T-helper 1 cell treated with Interleukin-12 subunit alpha and Interleukin-12 subunit beta and Interleukin-4 antibody, amounts not matched to agents 30 μg/mL and 1 μg/mL, for 36 hours (primary cell): Measurements from ENCODE around the gene BCL11B.
A peak's percentile ranks its signal among the peaks of the same experiment; 100 is the strongest.
"Not testable (repeated sequence)": the region's sequence is repeated elsewhere in the genome, so short reads cannot be mapped to it uniquely, and the experiment has no call there.

Experiments
- H3K27ac Mint-ChIP-seq: one replicate; pipeline ENCODE4 v1.8.0; 2021; ENCODE audit warnings: mild to moderate bottlenecking, mixed read lengths
- H3K27me3 Mint-ChIP-seq: one replicate; pipeline ENCODE4 v1.8.0; 2021; ENCODE audit warnings: low read depth, mixed read lengths
- H3K36me3 Mint-ChIP-seq: one replicate; pipeline ENCODE4 v1.8.0; 2021; ENCODE audit warnings: low read depth, mixed read lengths
- H3K4me1 Mint-ChIP-seq: one replicate; pipeline ENCODE4 v1.8.0; 2021; ENCODE audit warnings: low read depth, mixed read lengths
- H3K4me3 Mint-ChIP-seq: one replicate; pipeline ENCODE4 v1.8.0; 2021; ENCODE audit warnings: mild to moderate bottlenecking, moderate library complexity, mixed read lengths
- H3K9me3 Mint-ChIP-seq: one replicate; pipeline ENCODE4 v1.8.0; 2021; ENCODE audit warnings: mixed read lengths

The BCL11B gene

GRCh38 chr14:99194136-99194535, 77.9 kb downstream of the BCL11B start:
- Mint-ChIP-seq H3K4me3 (peak overlapping the region; percentile 46), H3K4me1 (peaks cover 90% of the 10 kb centered on the region), H3K36me3 (peaks cover 37% of the 10 kb centered on the region), H3K27me3 (no peaks in the 10 kb centered on the region), H3K27ac (peak overlapping the region; percentile 87), H3K9me3 (no peaks in the 10 kb centered on the region)

- peaks cover 31% of the 10 kb centered on the region for H3K36me3 Mint-ChIP-seq
- H3K9me3 Mint-ChIP-seq: no peaks in the 10 kb centered on the region
- H3K4me3 Mint-ChIP-seq: peak overlapping the region; percentile 88
- no peaks in the 10 kb centered on the region for H3K27me3 Mint-ChIP-seq
- peak overlapping the region; percentile 87 for H3K27ac Mint-ChIP-seq
- peaks cover 88% of the 10 kb centered on the region for H3K4me1 Mint-ChIP-seq
Measured at GRCh38 chr14:99192830-99193229, 79.2 kb downstream of the BCL11B start.

- peaks cover 32% of the 10 kb centered on the region for H3K36me3 Mint-ChIP-seq
- no peaks in the 10 kb centered on the region for H3K9me3 Mint-ChIP-seq
- H3K27me3 Mint-ChIP-seq: no peaks in the 10 kb centered on the region
- peaks cover 88% of the 10 kb centered on the region for H3K4me1 Mint-ChIP-seq
- H3K4me3 Mint-ChIP-seq: peak overlapping the region; percentile 88
- peak overlapping the region; percentile 87 for H3K27ac Mint-ChIP-seq
Measured at GRCh38 chr14:99192028-99192621, 79.9 kb downstream of the BCL11B start.

- H3K36me3 Mint-ChIP-seq: peaks cover 33% of the 10 kb centered on the region
Measured at GRCh38 chr14:99191395-99192027, 80.5 kb downstream of the BCL11B start.

GRCh38 chr14:99190696-99191394, 81.2 kb downstream of the BCL11B start:
- peaks cover 89% of the 10 kb centered on the region for H3K4me1 Mint-ChIP-seq
- peak overlapping the region; percentile 88 for H3K4me3 Mint-ChIP-seq
- no peaks in the 10 kb centered on the region for H3K9me3 Mint-ChIP-seq
- peaks cover 35% of the 10 kb centered on the region for H3K36me3 Mint-ChIP-seq
- H3K27ac Mint-ChIP-seq: peak overlapping the region; percentile 87
- no peaks in the 10 kb centered on the region for H3K27me3 Mint-ChIP-seq

More at GRCh38 chr14:99191395-99192027, 80.5 kb downstream of the BCL11B start:
- Mint-ChIP-seq H3K27ac (peak overlapping the region; percentile 87), H3K4me3 (peak overlapping the region; percentile 88), H3K27me3 (no peaks in the 10 kb centered on the region), H3K9me3 (no peaks in the 10 kb centered on the region), H3K4me1 (peaks cover 89% of the 10 kb centered on the region)

- Mint-ChIP-seq H3K9me3 (no peaks in the 10 kb centered on the region), H3K36me3 (peaks cover 34% of the 10 kb centered on the region), H3K4me3 (peak overlapping the region; percentile 88), H3K4me1 (peaks cover 89% of the 10 kb centered on the region), H3K27me3 (no peaks in the 10 kb centered on the region), H3K27ac (peak overlapping the region; percentile 87)
Measured at GRCh38 chr14:99189201-99189801, 82.7 kb downstream of the BCL11B start.

GRCh38 chr14:99188731-99189191, 83.2 kb downstream of the BCL11B start:
- Mint-ChIP-seq H3K36me3 (peaks cover 35% of the 10 kb centered on the region), H3K4me1 (peaks cover 89% of the 10 kb centered on the region), H3K4me3 (peak overlapping the region; percentile 88), H3K27me3 (no peaks in the 10 kb centered on the region), H3K27ac (peak overlapping the region; percentile 87), H3K9me3 (no peaks in the 10 kb centered on the region)

- Mint-ChIP-seq H3K4me1 (peaks cover 86% of the 10 kb centered on the region), H3K27me3 (no peaks in the 10 kb centered on the region), H3K9me3 (no peaks in the 10 kb centered on the region), H3K4me3 (peak overlapping the region; percentile 77), H3K27ac (peak overlapping the region; percentile 94), H3K36me3 (peaks cover 35% of the 10 kb centered on the region)
Measured at GRCh38 chr14:99187858-99188257, 84.1 kb downstream of the BCL11B start.

GRCh38 chr14:99186956-99187690, 84.9 kb downstream of the BCL11B start:
- Mint-ChIP-seq H3K36me3 (peaks cover 38% of the 10 kb centered on the region), H3K4me1 (peaks cover 86% of the 10 kb centered on the region), H3K9me3 (no peaks in the 10 kb centered on the region), H3K27ac (peak overlapping the region; percentile 94), H3K27me3 (no peaks in the 10 kb centered on the region), H3K4me3 (peak overlapping the region; percentile 77)

GRCh38 chr14:99186336-99186735, 85.7 kb downstream of the BCL11B start:
- not testable (repeated sequence) for H3K9me3 Mint-ChIP-seq, H3K27me3 Mint-ChIP-seq
- Mint-ChIP-seq H3K4me1 (peaks cover 87% of the 10 kb centered on the region), H3K36me3 (peaks cover 38% of the 10 kb centered on the region), H3K27ac (peak overlapping the region; percentile 94), H3K4me3 (peak overlapping the region; percentile 84)

- H3K4me1 Mint-ChIP-seq: peaks cover 87% of the 10 kb centered on the region
- no peaks in the 10 kb centered on the region for H3K9me3 Mint-ChIP-seq
- H3K4me3 Mint-ChIP-seq: peak overlapping the region; percentile 84
- H3K36me3 Mint-ChIP-seq: peaks cover 38% of the 10 kb centered on the region
- peak overlapping the region; percentile 94 for H3K27ac Mint-ChIP-seq
- H3K27me3 Mint-ChIP-seq: no peaks in the 10 kb centered on the region
Measured at GRCh38 chr14:99185436-99186068, 86.4 kb downstream of the BCL11B start.

- peaks cover 43% of the 10 kb centered on the region for H3K36me3 Mint-ChIP-seq
- H3K4me3 Mint-ChIP-seq: peak overlapping the region; percentile 9
- H3K4me1 Mint-ChIP-seq: peaks cover 88% of the 10 kb centered on the region
- peak overlapping the region; percentile 59 for H3K27ac Mint-ChIP-seq
- H3K27me3 Mint-ChIP-seq: no peaks in the 10 kb centered on the region
- H3K9me3 Mint-ChIP-seq: no peaks in the 10 kb centered on the region
Measured at GRCh38 chr14:99183716-99184115, 88.3 kb downstream of the BCL11B start.

- no peak overlapping the region for H3K4me3 Mint-ChIP-seq
- no peaks in the 10 kb centered on the region for H3K27me3 Mint-ChIP-seq
- H3K27ac Mint-ChIP-seq: peak overlapping the region; percentile 62
- H3K4me1 Mint-ChIP-seq: peaks cover 92% of the 10 kb centered on the region
- H3K9me3 Mint-ChIP-seq: no peaks in the 10 kb centered on the region
- peaks cover 45% of the 10 kb centered on the region for H3K36me3 Mint-ChIP-seq
Measured at GRCh38 chr14:99183311-99183710, 88.7 kb downstream of the BCL11B start.
